GM19324 (cell line): ENCODE measurements around the gene GPER1.
"Not testable (repeated sequence)": the region's sequence is repeated elsewhere in the genome, so short reads cannot be mapped to it uniquely, and the experiment has no call there.

Experiments
- ATAC-seq: cut with Tn5 transposase; IDR thresholded peaks from one replicate; pipeline ENCODE4 v1.9.1; 2021; ENCODE audit warnings: mild to moderate bottlenecking, moderate library complexity; ENCODE audit not compliant: unreplicated experiment, low FRiP score

GPER1 gene

DNA sequence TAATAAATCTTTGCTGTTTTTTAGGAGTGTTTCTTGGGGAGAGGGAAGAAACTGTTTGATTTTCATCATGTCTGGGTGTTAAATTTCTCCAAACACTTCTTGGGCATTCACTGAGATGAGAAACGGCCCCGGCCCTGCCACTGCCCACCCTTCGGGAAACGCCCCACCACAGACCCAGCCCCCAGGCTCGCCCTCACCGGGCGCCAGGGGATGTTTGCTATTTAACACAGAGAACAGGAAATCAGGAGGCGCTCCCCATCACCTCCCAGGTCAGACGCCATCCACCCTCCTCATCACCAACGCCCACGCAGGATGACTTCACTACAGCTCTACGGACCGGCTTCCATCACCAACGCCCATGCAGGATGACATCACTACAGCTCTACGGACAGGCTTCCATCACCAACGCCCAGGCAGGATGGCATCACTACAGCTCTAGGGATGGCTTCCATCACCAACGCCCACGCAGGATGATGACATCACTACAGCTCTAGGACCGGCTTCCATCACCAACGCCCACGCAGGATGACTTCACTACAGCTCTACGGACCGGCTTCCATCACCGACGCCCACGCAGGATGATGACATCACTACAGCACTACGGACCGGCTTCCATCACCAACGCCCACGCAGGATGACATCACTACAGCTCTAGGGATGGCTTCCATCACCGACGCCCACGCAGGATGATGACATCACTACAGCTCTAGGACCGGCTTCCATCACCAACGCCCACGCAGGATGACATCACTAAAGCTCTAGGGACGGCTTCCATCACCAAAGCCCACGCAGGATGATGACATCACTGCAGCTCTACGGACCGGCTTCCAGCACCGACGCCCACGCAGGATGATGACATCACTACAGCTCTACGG, 27.5 kb downstream of the GPER1 start:
- not testable (repeated sequence) for ATAC-seq

DNA sequence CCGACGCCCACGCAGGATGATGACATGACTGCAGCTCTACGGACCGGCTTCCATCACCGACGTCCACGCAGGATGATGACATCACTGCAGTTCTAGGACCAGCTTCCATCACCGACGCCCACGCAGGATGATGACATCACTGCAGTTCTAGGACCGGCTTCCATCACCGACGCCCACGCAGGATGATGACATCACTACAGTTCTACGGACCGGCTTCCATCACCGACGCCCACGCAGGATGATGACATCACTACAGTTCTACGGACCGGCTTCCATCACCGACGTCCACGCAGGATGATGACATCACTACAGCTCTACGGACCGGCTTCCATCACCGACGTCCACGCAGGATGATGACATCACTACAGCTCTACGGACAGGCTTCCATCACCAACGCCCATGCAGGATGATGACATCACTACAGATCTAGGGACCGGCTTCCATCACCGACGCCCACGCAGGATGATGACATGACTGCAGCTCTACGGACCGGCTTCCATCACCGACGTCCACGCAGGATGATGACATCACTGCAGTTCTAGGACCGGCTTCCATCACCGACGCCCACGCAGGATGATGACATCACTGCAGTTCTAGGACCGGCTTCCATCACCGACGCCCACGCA, 28.6 kb downstream of the GPER1 start:
- not testable (repeated sequence) for ATAC-seq

DNA sequence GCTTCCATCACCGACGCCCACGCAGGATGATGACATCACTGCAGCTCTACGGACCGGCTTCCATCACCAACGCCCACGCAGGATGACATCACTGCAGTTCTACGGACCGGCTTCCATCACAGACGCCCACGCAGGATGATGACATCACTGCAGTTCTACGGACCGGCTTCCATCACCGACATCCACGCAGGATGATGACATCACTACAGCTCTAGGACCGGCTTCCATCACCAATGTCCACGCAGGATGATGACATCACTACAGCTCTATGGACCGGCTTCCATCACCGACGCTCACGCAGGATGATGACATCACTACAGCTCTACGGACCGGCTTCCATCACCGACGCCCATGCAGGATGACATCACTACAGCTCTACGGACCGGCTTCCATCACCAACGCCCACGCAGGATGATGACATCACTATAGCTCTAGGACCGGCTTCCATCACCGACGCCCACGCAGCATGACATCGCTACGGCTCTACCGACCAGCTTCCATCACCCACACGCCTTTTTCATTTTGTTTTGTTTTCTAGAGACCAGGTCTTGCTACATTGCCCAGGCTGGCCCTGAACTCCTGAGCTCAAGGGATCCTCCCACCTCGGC, 29.5 kb downstream of the GPER1 start:
- ATAC-seq = no peak

DNA sequence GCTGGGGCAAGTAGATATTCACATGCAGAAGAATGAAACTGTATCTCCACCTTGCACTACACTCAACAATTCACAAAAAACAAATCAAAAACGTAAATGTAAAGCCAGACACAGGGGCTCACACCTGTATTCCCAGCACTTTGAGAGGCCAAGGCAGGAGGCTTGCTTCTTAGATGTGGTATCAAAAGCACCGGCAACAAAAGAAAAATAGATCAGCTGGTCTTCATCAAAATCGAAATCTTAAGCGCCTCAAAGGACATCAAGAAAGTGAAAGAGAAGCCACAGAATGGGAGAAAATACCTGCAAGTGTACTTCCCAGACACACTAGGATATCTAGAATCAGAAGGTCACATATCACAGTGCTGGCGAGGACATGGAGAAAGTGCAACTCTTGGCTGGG, 31.3 kb downstream of the GPER1 start:
- no peak for ATAC-seq

DNA sequence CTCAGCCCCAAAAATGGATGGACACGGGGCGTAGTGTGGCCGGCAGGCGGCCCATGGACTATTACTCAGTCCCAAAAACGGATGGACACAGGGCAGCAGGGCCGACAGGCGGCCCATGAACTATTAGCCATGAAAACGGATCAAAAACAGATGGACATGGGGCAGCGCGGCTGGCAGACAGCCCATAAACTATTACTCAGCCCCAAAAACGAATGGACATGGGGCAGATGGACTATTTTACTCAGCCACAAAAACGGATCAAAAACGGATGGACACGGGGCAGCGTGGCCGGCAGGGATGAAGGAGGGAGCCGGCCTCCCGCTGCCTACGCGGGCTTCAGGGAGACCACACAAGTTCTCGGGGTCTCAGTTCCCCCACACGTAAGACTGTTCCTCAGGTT, 32.9 kb downstream of the GPER1 start:
- no peak for ATAC-seq

DNA sequence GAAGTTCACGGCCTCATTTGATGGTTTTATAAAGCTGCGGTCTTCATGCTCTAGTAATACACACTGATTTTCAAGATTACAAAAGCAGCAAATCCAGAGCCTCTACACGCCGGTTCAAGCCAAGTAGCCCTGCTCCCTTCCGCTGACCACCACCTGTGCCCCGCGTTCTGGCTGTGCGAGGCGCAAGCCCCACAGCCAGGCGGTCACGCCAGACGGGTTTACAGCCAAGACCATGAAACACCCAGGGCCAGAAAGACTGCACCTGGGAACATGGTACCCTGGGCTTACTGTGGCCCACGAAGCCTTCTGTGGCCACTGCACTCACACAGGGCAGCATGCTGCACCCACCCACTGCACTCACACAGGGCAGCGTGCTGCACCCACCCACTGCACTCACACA, 33.6 kb downstream of the GPER1 start:
- ATAC-seq = no peak

DNA sequence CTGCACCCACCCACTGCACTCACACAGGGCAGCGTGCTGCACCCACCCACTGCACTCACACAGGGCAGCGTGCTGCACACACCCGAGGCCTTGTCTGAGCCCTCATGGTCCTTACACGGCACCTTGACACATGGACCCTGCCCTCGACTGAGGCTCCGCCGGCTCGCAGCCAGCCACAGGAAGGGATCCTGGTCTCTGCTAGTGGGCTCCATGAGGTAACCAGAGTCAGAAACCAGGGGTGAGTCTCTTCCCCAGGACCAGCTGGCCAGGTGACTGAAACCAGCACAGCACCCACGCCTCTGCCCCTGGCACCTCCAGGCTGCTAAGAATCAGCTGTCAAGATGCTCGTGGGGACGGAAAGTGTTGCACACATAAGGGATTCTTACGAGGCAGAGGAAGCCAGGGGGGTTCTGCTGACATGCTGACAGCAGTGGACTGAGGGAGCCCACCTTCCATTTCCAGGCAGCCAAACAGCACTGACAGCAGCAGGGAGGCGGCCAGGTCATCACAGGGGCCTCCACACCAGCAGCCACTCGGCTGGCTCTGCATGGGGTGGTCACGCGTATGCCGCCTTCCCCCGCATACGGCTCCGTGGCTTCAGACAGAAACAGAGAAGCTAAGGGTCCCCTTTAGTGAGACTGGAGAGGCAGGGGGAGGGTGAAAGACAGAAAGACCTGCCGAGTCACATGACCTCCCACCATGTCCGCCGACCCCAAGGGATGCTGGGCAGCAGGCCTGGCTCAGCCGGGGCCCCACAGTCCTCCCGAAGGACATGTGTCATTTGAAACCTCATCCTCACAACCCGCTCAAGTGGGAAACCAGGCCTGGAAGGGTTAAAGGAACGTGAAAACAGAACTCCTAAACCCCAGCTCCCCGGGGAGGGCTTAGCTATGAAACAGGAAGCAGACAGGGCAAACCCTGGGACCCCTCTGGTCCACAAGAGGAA, 34.2 kb downstream of the GPER1 start:
- no peak for ATAC-seq

DNA sequence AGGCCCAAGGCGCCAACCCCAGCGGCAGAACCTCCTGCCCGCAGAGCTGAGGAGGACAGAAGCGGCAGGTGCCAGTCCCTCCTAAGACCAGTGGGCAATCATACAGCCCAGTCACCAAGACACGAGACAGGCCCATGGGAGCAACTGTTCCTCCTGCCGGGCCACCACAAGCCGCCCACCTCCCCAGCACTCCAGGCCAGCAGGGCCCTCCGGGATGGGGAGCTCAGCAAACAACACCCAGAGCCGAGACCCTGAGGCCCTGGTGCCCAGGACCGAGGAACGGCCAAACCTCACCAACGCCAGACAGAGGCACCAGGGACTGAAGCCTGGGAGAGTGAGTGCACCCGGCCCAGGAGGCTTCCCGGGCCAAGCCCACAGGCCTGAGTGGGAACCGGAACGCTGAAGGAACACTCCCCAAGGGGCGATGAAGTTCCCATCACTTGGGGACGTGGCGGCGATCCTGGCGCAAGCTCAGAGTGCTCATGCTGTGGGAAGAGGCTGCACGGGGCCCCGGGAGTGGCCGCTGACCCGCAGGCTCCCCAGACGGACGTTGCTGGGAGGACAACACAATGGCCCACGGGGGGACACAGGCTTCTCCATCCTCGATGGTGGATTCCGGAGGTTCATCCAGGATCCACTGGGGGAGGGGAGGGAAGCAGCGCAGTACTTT, 35.1 kb downstream of the GPER1 start:
- no peak for ATAC-seq

DNA sequence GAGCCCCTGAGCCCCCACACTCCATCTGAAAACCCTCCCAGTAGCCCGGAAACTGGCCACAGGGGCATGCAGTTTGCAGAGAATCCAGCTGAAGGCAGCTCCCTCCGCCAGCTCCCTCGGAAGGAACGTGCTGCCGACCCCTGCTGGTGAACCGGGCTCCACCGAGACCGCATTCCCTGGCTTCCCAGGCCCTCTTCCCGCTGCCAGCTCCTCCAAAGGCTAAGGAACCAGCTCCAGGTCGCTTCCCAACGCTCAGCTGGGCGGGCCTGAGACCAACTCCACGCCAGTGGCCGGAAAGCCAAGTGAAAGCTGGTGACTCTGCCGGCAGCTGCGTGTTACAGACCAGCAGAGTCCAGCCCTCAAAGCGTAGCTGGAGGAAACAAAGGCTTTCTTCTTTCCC, 35.8 kb downstream of the GPER1 start:
- ATAC-seq = no peak

DNA sequence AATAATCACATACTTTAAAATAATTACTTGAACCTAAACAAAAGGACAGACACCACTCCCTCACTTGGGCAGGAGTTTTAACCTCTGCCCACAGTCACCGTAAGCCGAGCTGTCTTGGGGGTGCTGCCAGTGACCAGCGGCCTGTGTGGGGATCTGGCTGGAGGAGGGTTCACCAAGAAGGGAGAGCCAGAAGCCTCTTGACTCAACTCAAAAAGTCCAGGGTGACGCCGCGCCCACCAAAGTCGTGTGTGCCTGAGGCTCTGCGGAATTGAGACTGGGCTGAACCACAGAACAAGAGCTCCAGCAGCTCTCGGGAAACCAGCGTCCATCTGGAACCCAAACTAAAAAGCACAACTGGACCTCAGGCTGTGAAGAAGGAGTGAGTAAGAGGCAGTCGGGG, 36.3 kb downstream of the GPER1 start:
- ATAC-seq = no peak

DNA sequence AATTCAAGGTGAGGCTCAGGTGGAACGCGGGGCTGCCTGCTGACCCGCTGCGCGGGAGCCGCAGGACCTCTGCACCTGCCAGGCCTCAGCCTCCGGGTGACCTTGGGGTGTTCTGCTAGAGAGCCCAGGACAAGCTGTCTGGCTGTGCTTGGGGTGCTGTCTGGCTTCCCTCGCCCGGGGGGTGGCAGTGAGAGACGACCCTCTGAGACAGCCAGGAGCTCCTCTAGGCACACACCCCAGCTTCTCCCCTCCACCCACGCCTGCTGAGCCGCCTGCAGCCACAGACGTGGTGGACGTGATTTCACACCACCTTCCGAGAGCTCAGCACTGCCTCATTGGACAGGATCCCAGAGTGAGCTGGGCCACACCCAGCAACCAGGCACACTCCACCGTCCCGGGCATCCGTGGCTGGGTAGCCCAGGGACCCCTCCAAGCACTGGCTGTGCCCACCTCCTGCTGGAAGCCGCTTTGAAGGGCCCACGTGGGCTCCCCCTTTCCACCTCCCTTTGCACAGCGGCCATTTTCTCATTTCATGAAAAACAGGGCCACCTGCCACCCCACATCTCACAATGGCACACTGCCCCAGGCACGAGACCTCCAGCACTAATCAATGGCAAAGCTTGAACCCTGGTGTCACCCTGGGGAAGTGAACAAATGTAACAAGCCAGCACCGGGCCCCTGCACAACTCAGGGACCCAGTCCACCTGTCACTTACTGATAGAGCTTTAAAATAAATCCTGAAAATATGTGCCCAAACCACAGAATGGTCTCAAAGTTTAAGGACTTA, 37.1 kb downstream of the GPER1 start:
- ATAC-seq = no peak

DNA sequence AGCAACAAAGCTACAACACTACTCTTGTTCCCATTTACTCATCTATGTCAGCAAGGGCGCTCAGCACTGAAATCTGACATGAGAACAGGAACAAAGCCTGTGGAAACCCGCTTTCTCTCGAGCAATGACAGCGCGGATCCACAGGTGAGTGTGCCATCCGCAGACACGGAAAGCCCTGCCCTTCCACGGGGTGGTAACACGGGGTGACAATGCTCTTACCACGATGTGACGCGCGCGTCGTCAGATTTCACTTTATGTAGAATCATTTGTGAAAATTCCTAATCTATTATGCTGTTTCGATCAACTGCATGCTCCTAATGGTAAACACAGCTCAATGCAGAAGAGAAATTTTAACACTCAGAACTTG, 37.7 kb downstream of the GPER1 start:
- no peak for ATAC-seq

DNA sequence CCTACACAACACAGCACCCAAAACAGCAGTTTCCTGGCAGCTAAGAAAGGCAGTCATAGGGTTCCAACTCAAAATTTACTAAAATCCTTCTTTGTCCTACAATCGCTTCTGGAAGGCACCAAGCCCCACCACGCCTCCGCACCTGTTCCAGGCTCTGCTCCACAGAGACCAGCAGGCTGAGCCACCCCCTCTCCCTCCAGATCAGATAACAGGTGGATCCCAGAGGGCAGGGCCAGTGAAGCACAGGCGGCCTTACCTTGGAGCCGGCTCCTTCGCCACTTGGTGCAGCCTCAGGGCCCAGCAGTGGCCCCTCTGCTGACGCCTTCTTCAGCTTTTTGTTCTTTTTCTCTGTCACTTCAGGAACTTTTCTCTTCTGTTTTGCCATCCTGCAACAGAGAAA, 39.1 kb downstream of the GPER1 start:
- no peak for ATAC-seq

DNA sequence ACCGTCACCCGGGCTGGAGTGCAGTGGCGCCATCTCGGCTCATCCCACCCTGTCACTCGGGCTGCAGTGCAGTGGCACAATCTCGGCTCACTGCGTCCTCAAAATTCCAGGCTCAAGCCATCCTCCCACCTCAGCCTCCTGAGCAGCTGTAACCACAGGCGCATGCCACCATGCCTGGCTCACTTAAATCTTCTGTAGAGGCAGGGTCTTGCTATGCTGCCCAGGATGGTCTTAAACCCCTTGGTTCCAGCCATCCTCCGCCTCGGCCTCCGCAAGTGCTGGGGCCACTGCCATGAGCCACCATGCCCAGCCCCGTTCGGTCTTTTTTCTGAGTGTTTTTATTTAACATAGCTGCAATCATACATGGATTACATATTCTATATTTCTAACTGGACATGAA, 41.5 kb downstream of the GPER1 start:
- no peak for ATAC-seq

DNA sequence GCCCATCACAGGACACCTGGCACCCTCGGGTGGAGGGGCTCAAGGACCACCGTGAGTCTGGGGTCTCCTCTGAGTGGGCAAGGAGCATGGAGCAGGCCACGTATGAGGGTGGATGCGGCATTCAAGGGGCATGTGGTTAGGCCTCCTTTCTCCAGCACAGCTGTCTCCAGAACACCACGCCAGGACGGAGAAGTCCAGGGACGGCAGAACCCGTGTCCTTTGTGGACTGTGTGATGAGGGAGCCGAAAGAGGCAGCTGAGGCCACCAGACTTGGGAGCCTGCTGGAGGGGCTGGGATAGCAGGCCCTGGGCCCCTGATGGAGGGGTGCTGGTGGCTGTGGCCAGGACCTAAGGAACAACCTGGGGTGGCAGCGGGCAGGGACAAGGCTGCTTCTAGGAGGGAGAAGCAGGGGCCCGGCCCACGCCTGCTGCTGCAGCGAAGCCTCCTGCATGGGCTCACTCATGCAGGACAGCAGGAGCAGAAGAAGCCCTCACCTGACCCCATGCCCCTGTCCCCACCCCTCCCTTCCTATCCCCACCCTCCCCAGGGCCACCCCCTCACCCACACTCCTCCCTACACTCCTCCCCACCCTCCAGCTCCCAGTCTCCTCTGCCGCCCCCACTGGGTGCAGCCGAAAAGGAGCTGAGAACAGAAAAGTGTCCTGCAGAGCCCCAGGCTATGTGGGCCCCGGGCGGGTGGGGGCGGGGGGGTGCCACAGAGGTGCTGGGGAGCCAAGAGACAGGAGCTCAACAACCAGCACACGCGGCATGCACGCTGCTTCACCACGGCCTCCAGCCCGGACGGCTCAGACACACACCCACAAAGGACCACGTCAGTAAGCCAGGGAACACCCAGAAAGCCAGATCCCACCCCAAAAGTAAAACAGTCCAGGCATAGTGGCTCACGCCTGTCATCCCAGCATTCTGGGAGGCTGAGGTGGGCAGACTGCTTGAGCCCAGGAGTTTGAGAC, 42.4 kb downstream of the GPER1 start:
- ATAC-seq = no peak

DNA sequence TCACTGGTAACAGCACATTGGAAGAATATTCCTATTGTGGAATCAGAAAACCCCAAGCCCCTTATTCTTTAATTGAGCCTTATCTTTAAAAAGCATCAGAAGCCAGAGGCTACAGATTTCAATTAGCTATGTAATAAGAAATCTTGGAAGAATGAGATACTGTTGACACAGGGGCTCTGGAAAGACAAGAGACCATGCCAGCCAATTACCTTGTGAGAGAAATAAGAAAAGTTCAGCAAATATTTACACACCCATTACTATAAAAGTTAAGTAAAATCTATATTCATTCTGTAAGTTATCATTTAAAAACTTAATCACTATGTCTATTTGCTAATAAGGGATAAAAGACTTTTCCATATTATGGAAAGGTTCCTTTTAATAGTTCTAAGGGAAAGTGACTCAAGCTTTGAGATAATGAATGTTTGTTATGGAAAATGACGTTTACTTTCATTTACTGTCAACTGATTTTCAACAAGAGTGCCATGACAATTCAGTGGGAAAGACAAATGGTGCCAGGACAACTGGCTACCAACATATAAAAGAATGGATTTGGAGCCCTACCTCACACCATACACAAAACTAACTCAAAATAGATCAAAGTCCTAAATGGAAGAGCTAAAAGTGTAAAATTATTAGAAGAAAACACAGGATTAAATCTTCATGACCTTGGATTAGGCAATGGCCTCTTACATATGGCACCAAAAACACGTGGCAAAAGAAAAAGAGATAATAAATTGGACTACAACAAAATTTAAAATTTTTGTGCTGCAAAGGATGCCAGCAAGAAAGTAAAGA, 43.8 kb downstream of the GPER1 start:
- no peak for ATAC-seq

DNA sequence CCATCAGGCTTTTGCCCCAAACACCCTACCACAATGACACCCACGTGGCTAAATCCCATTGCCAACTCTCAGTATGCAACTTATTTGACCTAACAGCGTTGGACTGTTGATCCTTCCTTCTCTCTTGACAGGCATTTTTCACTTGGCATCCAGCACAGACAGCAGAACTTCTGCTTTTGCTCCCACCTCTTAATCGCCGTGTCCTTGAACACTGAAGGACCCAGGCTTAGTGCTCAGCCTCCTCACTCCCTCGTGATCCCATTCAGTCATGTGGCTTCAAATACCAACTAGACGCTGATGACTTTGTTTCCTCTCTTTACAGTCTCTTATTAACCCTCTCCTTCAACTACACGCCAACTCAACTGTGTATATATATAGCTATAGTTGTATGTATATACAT, 47.0 kb downstream of the GPER1 start:
- no peak for ATAC-seq
